Suppressor macrophage (primary cell): ENCODE results near the gene MUC5B.
A peak's percentile ranks its signal among the peaks of the same experiment; 100 is the strongest.

Source experiments
- DNase-seq, 4 experiments: peaks; one replicate each; pipeline ENCODE4 v3.0.0-alpha.2; 2020 to 2022

MUC5B gene

DNA sequence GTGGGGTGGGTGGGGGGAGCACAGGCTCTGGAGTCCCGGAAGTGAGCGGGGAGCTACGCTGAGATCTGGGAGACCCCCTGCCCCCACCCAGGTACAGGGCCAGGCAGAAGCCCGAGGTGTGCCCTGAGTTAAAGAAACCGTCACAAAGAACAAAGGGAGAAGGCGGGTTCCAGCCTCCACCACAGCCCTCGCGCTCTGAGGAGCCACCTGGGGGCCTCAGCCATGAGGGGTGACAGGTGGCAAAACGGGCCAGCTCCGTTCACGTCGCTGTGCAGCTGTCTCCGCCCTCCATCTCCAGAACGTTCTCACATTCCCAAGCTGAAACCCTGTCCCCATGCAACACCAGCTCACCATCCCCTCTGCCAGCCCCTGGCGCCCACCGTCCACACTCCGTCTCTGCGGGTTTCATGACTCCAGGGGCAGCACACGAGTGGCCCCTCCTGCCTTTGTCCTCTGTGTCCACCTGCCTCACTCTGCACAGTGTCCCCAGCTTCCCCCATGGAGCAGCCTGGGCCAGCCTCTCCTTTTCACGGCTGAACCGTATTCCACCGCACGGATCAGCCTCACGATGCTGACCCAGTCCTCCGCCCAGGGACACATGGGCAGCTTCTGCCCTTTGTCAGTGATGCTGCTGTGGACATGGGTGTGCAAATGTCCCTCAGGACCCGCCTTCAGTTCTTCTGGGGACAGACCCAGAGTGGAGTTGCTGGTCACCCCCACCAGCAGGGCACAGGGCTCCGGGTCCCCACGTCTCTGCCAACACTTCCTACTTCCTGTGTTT is 1.7 kb upstream of the MUC5B start:
- no peak for DNase-seq

DNA sequence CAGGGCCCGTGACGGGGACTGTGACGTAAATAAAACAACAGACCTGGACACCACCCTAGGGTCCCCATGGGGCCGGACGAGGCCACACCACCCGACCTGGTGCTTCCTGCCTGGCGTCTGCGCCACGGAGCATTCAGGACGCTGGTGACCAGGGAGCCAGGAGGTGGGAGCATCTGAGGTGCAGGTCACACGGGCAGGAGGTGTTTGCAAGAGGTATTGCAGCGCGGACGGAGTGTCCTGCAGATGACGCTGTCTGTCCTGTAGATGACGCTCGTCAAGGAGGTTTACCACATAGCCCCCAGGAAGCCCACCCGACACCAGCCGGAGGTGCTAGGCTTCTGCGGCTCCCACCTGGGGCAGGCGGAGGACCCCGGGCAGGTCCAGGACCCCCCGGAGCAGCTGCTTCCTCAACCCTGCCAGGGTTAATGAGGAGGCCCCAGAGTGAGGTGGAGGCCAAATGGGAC is 986 bp upstream of the MUC5B start:
- DNase-seq, result no peak

DNA sequence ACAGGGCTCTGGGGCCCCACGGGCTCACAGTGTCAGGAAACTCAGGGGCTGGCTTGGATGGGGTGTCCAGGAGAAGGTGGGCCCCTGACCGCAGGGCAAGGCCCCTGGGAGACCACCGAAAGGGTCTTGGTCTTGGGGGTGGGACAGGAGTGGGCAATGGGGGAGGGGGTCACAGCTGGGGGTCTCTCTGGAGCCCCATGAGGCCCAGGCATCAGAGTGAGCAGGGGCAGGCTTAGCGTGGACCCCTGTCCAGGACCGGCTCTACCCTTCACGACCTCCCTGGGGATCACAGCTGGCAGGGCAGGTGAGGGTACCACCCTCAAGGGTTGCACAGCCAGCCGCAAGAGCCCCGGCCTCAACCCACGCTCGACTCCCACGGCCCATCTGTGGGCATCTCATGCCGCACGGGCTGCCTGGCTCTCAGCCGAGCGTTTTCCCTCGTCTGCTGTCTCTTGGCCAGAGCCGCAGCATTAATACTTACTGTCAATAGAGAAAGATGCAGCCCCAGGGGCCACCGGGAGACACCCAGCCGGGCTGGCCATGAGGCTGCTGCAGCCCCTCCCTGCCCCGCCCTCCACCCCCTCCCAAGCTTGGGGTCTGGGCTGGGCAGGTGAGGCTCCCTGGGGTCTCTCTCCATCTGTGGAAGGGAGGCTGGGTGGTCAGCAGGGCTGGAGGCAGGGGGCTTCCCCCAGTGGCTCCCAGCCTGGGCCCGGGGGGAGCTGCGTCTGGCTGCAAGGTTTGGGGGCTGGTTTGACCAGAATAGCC is 662 bp downstream of the MUC5B start:
- no peak for DNase-seq

DNA sequence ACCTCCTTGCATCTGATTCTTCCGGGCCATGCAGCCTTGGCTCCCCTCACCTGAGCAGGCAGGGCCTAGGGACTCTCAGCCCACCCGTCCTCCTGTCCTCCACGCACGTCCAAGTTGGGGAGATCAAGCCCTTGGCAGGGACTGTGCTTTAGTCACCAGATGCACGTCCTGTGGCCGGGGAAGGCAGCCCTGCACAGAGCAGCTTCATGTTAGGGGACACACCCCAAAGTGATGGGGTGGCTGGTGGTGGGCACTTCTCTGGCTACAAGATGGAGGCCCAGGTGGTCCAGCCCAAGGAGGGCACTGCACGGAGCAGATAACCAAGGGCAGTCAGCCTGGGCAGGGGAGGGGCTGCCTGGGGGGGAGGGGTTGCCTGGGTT is 1.2 kb downstream of the MUC5B start:
- no peak for DNase-seq

DNA sequence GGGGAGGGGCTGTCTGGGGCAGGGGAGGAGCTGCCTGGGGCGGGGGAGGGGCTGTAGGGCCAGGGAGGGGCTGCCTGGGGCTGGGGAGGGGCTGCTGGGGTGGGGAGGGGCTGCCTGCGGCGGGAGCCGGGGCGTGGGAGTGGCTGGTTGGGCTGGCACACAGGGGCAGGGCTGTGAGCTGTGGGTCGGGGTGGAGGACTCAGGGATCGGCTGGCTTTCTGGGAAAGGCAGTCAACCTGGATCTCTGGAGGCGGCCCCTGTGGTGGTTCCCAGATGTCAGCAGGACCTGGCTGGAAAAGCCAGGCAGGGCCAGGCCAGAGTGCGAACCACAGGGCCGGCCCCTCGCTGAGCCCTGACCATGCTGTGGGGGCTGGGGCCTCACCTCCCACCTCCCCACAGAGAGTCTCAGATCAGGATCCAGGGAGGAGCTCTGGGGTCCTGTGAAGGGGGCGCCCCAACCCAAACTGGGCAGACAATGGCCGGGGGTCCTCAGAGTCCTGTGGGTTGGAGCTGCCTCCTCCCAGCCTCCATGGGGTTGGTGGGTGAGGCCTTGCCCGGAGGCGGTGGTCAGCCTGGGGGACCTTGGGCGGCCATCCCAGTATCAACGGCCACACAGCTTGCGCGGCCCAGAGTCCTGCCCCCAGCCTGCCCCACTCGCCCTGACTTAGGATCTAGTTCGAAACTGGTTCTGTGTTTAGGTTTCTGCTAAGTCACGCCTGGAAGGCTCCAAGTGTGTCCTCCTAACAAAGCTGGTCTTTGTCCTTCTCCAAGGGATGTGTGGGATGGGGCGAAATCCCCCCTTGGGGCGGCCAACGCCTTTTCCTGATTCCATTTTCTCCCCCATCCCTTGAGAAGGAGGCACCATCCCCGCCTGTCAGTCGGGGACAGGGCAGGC is 1.9 kb downstream of the MUC5B start:
- no peak for DNase-seq

DNA sequence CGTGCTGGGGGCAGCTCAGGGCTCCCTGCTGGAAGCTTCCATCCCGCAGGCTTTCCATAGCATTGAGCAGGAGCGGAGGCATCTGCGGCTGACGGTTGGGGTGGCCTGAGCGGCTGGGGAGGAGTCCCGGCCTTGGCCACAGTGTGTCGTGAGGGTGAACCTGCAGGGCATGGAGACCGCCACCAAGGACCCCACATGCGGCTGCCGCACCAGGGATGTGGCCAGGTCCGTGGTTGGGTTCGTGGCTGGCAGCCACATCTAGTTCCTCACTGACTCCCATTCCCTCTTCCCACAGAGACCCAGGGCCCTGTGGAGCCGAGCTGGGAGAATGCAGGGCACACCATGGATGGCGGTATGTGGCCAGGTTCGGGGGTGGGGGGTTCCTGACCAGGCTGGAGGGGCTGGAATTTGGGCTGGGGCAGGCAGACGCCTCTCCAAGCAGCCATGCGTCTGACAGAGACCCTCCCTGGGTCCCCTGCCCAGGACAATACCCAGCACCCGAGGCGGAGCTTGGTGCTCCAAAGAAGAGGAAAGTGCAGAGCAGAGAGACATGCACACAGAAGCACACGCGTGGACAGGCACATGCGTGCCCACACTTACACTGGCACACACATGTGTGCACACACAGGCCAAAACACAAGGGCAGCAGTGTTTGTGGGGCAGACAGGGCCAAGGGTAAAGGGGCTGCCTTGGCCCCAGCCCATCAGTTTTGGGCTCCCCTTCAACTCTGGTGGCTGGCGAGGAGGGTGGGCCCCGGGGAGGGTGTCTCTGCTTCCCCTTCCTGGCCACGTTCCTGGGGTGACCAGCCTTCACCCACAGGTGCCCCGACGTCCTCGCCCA is 2.7 kb downstream of the MUC5B start:
- no peak for DNase-seq

DNA sequence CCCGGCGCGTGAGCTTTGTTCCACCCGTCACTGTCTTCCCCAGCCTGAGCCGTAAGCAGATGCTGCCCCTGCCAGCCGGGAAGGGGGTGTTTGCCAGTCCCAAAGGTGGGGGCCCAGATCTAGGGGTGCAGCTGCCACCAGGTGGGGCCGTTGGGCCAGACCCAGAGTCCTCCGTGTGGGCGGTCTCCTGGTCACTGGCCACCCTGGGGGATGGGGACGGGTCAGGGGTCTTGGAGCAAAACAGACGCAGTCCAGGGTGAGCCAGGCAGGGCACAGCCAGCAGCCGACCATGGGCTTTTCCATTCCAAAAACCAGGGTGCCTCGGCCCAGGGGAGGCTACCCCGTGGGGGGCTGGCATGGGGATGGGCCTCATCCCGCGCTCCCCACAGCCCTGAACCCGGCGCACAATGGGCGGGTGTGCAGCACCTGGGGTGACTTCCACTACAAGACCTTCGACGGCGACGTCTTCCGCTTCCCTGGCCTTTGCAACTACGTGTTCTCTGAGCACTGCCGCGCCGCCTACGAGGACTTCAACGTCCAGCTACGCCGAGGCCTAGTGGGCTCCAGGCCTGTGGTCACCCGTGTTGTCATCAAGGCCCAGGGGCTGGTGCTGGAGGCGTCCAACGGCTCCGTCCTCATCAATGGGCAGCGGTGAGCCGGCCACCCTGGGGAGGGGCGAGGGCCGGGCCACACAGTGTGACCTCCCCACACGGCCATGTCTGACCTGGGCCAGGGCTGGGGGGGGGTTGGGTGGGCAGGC is 3.5 kb downstream of the MUC5B start:
- DNase-seq, result peak in 3 of 4 experiments; percentile 14 to 52 (median 24)

DNA sequence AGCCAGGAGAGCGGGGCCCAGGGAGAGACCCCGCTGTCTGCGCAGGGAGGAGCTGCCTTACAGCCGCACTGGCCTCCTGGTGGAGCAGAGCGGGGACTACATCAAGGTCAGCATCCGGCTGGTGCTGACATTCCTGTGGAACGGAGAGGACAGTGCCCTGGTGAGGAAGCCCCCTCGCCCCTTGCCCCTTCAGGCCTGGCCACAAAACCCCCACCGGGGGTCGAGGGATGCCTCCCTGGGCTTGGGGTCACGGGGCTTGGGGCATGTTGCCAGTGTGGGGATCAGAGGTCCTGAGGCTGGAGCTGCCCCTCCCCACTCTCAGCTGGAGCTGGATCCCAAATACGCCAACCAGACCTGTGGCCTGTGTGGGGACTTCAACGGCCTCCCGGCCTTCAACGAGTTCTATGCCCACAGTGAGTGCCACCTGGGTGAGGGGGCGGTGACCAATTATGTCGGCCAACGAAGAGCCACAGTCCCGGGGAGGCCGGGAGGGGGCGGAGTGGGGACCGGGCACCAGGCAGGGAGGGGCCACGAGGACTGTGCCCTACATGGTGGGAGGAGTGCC is 4.2 kb downstream of the MUC5B start:
- DNase-seq, result no peak

DNA sequence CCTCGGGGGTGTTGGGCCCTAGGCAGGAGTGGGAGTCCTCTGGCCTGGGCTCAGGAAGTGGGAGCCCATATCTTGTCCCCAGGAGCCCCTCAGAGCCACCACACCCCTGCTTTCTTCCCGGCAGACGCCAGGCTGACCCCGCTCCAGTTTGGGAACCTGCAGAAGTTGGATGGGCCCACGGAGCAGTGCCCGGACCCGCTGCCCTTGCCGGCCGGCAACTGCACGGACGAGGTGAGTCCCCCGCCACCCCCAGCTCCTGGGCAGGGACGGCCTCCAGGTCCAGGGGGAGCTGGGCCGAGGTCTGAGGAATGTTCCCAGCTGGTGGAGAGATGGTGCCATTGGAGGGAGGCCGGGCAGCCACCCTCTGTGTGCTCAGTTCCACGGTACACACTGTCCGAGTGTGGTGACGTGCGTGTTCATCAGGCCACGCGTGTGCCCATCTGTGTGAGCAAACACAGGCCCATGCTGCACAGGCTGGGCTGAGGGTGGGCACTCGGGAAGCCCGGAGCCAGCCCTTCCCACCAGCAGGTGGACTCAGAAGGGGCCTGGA is 4.8 kb downstream of the MUC5B start:
- DNase-seq, result no peak

DNA sequence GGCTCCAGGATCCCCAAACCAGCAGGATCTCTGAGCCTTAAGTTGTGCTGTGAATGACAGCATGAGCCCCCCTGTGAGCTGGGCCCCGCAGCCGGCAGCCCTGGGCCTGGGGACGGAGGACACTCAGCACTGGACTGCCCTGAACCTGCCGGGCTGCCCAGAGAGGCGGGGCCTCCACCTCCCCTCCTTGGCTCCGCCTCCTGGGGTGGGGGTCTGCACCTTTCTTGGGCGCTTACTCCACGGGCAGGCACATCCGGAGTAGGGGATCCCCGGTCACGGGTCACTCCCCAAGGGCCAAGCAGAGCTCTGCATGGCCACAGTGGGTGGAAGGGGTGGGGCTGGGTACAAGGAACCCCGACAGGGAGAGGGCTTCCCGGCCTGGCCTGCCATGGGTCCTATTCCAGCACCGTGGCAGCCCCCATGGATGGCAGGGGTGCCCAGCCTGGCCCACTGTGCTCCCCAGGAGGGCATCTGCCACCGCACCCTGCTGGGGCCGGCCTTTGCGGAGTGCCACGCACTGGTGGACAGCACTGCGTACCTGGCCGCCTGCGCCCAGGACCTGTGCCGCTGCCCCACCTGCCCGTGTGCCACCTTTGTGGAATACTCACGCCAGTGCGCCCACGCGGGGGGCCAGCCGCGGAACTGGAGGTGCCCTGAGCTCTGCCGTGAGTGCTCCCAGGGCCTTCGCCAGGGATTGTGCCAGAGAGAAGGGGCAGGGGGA is 5.4 kb downstream of the MUC5B start:
- no peak for DNase-seq

DNA sequence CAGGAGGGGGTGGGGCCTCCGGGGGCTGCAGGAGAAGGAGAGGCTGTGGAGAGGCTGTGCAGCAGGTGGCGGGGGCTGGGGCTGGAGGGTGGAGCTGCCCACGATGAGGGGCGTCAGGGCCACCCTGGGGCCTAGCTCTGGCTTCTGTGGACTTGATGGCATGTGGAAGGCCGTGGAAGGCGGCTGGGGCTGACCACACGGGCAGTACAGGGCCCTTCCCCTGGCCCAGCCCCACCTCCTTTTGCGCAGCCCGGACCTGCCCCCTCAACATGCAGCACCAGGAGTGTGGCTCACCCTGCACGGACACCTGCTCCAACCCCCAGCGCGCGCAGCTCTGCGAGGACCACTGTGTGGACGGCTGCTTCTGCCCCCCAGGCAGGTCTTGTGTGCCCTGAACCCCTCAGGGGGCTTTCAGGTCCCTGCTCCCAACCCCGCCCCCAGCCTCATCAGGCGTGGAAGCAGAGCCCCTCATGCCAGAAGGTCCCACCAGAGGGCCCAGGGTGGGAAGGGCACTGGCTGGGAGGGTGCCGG is 6.1 kb downstream of the MUC5B start:
- no peak for DNase-seq

DNA sequence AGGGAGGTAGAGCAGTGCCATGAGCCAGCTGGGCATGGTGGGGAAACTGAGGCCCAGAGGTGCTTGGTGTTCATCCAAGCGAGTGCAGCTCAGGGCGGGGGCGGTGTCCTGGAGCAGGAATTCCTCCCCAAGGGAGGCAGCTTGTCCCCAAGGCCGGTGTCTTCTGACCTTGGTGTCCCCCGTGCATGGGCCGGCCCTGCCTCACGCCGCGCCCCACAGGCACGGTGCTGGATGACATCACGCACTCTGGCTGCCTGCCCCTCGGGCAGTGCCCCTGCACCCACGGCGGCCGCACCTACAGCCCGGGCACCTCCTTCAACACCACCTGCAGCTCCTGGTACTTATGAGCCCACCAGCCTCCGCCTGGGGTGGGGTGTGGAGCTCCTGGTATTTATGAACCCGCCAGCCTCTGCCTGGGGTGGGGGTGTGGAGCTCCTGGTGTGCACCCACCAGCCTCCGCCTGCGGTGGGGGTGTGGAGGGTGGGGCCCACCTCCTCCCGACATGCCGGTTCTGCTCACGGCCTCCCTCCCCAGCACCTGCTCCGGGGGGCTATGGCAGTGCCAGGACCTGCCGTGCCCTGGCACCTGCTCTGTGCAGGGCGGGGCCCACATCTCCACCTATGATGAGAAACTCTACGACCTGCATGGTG is 6.7 kb downstream of the MUC5B start:
- no peak for DNase-seq

DNA sequence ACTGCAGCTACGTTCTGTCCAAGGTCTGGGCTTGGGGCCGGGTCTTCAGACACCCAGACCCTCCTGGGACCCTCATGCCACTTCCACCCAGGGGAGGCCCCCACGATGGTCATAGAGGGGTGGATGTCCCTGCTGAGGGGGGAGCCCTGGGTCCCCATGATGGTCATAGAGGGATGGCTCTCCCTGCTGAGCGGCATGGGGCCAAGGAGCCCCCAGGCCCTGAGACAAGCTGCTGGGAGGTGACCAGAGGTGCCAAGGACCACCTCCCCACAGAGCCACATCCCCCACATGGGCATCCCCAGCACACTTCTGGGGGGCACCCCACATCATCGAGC is 7.2 kb downstream of the MUC5B start:
- DNase-seq, result no peak

DNA sequence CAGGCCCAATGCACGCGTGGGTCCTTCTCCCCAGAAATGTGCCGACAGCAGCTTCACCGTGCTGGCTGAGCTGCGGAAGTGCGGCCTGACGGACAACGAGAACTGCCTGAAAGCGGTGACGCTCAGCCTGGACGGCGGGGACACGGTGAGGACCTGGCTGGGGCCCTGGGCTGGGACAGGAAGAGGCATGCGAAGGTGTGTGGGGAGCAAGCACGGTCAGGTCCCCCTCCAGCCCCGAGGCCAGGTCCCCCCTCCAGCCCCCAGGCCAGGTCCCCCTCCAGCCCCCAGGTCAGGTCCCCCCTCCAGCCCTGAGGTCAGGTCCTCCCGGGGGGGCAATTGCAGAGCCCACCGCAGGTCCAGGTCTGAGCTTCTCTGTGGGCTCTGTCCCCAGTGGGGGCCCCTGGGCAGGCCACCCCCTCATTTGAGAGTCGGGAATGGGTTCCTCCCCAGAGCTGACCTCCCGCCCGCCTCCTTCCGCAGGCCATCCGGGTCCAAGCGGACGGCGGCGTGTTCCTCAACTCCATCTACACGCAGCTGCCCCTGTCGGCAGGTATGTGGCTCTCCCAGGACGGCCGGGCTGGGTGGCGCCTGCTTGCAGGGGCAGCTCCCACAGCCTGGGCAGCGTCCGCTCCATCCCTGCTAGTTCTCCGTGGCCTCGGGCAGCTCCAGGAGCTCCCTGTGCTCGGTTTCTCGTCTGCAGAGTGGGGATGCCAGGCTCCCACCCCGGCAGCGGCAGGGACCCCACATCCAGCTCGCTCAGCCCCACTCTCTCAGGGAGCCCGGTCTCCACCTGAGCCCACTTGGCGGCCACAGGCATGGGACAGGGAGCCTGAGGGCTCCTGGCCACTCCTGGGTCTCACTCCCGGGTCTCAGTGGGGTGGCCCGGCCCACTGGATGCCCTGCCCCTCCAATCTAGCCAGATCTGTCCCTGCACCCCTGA is 7.9 kb downstream of the MUC5B start:
- DNase-seq, result no peak

DNA sequence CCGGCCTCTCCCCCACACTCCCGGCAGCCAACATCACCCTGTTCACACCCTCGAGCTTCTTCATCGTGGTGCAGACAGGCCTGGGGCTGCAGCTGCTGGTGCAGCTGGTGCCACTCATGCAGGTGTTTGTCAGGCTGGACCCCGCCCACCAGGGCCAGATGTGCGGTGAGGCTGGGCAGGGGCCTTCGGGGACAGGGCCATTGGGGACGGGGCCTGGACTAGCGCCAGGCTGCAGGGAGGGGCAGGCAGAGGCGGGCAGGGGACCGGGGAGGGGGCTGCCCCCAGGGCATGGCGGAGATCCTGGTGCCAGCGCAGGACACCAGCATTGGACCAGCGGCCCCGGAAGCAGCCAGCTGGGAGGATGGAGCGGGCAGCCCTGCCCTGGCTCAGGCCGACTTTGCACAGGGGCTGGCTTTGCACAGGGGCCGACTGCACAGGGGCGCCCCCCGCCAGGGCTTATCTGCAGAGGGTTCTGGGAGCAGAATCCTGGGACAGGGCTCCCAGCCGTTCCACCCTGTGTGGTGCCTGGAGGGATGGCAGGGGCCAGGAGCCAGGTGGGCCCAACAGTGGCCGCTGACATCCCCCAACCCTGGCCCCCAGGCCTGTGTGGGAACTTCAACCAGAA is 8.6 kb downstream of the MUC5B start:
- DNase-seq, result no peak

DNA sequence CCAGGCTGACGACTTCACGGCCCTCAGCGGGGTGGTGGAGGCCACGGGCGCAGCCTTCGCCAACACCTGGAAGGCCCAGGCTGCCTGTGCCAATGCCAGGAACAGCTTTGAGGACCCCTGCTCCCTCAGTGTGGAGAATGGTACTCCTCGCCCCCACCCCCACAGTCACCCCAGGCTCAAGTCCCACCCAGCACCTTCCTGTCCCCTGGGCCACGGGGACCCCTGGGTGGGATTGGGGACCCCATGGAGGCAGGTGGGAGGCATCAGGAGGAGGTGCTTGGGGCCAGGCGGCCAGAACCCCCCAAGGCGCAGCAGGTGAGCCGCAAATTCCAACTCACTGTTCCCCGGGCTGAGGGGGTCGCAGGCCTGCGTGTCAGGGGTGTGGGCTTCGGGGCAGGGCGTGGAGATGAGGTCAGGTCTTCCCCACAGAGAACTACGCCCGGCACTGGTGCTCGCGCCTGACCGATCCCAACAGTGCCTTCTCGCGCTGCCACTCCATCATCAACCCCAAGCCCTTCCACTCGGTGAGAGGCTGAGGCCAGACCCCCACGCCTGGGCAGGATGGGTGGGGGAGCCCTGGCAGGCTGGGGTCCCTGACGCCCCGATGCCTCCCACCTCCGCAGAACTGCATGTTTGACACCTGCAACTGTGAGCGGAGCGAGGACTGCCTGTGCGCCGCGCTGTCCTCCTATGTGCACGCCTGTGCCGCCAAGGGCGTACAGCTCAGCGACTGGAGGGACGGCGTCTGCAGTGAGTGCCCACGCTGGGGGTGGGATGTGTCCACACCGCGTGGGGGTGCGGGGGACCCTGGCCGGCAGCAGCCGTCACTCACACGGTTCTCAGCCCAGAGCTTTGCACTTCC is 9.4 kb downstream of the MUC5B start:
- DNase-seq, result no peak

DNA sequence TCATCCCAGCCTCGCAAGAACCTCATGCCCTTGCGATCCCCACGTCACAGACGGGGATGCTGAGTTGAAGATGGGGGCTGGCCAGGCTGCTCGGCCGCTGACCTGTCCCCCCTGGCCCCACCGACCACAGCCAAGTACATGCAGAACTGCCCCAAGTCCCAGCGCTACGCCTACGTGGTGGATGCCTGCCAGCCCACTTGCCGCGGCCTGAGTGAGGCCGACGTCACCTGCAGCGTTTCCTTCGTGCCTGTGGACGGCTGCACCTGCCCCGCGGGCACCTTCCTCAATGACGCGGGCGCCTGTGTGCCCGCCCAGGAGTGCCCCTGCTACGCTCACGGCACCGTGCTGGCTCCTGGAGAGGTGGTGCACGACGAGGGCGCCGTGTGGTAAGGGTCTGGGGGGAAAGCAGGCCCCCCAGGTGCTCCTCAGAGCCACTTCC is 10.0 kb downstream of the MUC5B start:
- DNase-seq, result no peak
